ENCODE measurements around the gene ZBTB7C. TPM values are rescaled to one million over a fixed set of nuclear protein-coding genes. Genes with fewer than 3 reads are reported as not detected.

The ZBTB7C gene
- total RNA-seq, 4 donors from 2014 or later, result 5.0 to 14.1 (median 13.3) TPM

GRCh38 chr18:48165111-48165866 lies 243.9 kb downstream of the ZBTB7C start:
- TF ChIP-seq, protein P1, sequence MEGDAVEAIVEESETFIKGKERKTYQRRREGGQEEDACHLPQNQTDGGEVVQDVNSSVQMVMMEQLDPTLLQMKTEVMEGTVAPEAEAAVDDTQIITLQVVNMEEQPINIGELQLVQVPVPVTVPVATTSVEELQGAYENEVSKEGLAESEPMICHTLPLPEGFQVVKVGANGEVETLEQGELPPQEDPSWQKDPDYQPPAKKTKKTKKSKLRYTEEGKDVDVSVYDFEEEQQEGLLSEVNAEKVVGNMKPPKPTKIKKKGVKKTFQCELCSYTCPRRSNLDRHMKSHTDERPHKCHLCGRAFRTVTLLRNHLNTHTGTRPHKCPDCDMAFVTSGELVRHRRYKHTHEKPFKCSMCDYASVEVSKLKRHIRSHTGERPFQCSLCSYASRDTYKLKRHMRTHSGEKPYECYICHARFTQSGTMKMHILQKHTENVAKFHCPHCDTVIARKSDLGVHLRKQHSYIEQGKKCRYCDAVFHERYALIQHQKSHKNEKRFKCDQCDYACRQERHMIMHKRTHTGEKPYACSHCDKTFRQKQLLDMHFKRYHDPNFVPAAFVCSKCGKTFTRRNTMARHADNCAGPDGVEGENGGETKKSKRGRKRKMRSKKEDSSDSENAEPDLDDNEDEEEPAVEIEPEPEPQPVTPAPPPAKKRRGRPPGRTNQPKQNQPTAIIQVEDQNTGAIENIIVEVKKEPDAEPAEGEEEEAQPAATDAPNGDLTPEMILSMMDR (IDR thresholded peaks at IDR 0.05), result no peak
- no peak for DNase-seq (ENCODE audit: low spot score)
- ATAC-seq (ENCODE audit: low FRiP score), result no peak

- TF ChIP-seq, protein P1 (IDR thresholded peaks at IDR 0.05), result no peak
- ATAC-seq (ENCODE audit: low FRiP score) (no peak), DNase-seq (ENCODE audit: low spot score) (no peak)
Observed at GRCh38 chr18:48164701-48165100, 244.5 kb downstream of the ZBTB7C start.

- TF ChIP-seq, protein P1 (IDR thresholded peaks at IDR 0.05), result no peak
- no peak for ATAC-seq (ENCODE audit: low FRiP score)
- no peak for DNase-seq (ENCODE audit: low spot score)
Observed at GRCh38 chr18:48164116-48164515, 245.1 kb downstream of the ZBTB7C start.

DNA sequence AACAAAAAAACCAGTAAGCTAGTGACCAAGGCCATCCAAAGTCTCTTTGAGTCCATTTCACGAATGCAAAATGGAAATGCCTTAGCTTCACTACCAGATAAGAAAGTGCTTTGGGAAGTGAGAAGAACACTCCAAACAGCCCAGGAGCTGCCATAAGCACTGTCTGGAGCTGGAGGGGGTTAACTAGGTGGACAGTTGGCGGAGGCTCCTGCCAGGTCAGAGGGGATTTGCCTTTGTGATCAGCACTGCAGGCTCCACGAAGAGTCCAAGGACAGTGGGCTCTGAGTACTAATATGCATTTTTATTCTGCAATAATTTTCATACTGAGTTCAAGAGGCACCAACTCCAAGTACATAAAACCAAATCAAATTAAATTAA lies 245.5 kb downstream of the ZBTB7C start:
- DNase-seq (ENCODE audit: low spot score) (no peak), ATAC-seq (ENCODE audit: low FRiP score) (no peak)
- TF ChIP-seq, protein P1 (IDR thresholded peaks at IDR 0.05), result no peak

- DNase-seq (ENCODE audit: low spot score) (no peak), ATAC-seq (ENCODE audit: low FRiP score) (no peak)
- TF ChIP-seq, protein P1 (IDR thresholded peaks at IDR 0.05), result no peak
Observed at GRCh38 chr18:48162956-48163737, 246.0 kb downstream of the ZBTB7C start.

GRCh38 chr18:48161911-48162698 lies 247.1 kb downstream of the ZBTB7C start:
- ATAC-seq (ENCODE audit: low FRiP score), result peak; percentile 53

More at GRCh38 chr18:48161911-48162698, 247.1 kb downstream of the ZBTB7C start:
- TF ChIP-seq, protein P1 (IDR thresholded peaks at IDR 0.05), result no peak
- DNase-seq (ENCODE audit: low spot score), result no peak
